HG03457 (cell line): ENCODE measurements around the gene ZNF608.

Experiments used
- ATAC-seq: cut with Tn5 transposase; IDR thresholded peaks from one replicate; pipeline ENCODE4 v1.9.1; 2021; ENCODE audit warnings: moderate number of reproducible peaks; ENCODE audit not compliant: unreplicated experiment

Gene ZNF608

GRCh38 chr5:124754206-124754927 is 7.9 kb upstream of the ZNF608 start:
- ATAC-seq, result no peak

- no peak for ATAC-seq
Observed at GRCh38 chr5:124752854-124753720, 6.6 kb upstream of the ZNF608 start.

- ATAC-seq, result no peak
Observed at GRCh38 chr5:124751031-124751430, 4.6 kb upstream of the ZNF608 start.

DNA sequence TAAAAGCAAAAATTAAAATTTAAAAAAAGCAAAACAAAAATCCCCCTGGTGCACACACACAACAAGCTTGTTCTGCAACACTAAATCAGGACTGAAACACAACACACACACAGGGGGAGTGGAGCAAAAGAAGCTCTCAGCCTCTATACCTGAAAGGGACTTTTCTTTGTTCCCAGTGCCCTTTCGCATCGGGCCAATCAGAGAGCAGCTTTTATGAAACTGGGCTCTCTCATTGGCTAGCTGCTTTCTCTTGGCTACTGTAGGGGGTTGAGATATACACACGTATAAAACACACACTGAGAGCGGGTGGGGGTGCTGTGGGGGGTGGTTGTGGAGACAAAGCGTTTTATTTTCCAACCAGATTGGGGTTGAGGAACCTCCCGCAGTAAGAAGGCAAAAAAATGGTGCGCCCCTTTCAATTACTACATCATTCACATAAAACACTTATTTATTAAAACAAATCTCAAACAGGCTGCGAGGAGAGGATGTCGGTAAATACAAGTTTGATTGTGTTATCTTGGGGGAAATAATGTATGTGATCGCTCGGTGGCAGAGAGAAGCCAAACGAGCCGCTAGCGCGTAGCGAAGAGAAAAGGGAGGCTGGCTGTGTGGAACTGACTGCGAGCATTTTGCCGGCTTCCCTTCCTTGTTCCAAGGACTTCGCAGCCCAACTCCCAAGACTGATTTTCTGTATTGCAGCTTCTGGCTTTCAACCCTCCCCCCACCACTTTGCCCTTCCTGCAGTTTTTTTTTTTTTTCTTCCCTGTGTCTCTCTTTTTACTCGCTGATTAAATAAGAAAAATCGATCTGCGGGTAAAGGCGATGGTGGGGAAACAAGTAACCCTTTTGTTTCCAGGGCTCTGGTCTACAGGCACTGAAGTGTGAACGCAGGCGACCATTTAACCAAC is 2.5 kb upstream of the ZNF608 start:
- ATAC-seq, result peak; percentile 85

GRCh38 chr5:124747791-124748686 is 1.6 kb upstream of the ZNF608 start:
- ATAC-seq, result peak; percentile 38

DNA sequence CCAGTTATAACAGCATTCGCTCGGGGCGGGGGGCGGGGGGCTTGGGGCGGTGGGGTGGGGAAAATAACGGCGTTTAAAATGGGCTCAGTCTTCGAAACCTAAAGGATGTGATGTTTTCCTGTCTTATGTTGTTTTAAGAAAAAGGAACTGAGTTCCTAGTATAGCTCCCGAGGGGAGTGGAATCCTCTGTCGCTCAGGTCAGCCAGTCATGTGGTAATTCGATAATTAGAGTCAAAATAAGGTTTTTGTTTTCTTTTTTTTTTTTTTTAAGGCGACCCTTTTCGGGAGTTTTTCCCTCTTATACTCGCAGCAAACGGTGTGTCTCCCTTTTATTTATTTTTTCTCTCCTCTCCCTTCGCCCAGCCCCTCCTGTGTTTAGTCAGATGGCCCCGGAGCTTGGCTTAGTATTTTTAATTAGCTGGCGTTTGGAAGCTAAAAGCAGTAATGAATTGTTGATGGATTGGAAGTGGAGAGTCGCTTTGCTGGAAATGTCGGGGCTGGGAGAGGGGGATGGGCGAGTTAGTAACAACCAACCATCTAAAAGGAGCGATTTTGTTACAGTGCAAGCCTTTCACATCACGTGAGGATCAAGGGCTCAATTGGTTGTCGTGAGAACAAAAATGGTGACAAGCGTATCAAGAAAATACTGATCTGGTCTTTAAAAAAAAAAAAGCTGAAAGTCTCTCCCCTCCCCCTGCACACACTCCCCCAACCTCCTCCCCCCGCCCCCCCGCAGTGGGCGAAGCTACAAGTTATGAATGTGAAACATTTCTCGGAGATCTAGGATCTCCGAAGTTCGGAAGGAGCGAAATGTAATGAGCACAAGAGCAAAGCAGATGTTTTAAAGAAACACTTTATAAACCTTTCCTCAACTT is 714 bp upstream of the ZNF608 start:
- no peak for ATAC-seq

DNA sequence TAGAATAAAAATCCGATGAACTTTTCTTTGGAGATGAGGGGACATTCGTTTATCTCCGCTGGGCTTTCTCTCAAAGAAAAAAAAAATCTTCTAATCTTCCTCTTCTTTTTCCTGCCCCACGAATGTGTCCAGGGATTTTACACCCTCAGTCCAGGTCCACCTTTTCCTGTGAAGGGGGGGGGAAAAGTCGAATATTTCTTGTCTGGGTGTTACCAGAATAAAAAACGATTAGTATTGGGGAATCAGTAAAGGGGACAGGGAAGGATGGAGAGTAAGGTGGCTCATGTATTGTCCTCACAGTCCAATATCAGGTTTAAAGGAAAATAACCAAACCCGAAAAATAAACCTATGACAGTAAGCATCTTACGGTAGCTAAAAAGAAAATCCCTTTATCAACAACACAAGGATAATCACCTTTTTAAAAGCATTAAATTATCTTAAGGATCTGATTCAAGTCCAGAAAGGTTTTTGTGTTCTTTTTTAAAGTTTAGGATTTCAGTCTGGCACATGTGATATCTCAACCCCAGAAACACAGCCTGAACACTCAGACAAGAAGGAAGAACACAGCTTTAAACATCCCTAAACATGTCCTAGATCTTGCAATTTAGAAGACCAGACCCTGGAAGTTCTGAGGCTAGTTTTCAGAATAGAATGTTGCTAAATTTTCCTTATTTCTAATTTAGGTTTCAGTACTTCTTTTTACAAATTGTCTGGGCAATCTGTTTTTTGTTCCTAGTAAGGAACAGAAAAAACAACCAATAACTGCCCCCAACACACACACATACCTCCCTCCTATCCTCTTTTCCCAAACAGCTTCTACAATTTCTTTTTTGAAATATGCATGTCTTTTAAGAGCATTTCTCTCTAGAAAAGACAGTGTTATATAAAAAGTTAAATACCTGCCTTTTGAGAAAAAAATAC is 1.2 kb downstream of the ZNF608 start:
- no peak for ATAC-seq

GRCh38 chr5:124744170-124744971 is 2.1 kb downstream of the ZNF608 start:
- ATAC-seq, result no peak

DNA sequence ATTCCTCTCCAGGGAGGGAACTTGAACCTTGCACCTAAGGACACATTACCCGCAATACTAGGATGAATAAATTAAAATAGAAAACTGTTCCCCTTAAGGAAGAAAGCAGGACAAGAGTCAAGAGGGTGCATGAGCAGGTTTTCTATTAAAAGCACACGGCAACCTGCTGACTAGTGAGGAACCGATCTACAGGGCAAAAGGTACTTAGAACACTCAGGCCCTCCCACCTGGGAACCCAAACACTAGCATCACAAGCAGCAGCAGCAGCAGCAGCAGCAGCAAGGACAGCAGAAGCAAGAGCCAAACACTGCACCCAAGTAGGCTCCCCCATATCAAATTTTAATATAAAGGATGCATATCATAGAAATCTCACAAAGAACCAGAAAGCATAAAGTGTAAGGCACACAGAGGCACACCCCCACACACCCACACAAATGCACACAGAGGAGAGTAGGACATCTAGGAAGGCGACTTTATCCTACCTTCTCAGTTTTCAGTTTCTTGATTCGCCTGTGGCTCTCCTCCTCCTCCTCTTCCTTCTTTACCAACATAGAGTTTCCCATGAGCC is 2.8 kb downstream of the ZNF608 start:
- no peak for ATAC-seq

- no peak for ATAC-seq
Observed at GRCh38 chr5:124742983-124743601, 3.3 kb downstream of the ZNF608 start.

GRCh38 chr5:124742521-124742920 is 3.9 kb downstream of the ZNF608 start:
- ATAC-seq, result no peak

DNA sequence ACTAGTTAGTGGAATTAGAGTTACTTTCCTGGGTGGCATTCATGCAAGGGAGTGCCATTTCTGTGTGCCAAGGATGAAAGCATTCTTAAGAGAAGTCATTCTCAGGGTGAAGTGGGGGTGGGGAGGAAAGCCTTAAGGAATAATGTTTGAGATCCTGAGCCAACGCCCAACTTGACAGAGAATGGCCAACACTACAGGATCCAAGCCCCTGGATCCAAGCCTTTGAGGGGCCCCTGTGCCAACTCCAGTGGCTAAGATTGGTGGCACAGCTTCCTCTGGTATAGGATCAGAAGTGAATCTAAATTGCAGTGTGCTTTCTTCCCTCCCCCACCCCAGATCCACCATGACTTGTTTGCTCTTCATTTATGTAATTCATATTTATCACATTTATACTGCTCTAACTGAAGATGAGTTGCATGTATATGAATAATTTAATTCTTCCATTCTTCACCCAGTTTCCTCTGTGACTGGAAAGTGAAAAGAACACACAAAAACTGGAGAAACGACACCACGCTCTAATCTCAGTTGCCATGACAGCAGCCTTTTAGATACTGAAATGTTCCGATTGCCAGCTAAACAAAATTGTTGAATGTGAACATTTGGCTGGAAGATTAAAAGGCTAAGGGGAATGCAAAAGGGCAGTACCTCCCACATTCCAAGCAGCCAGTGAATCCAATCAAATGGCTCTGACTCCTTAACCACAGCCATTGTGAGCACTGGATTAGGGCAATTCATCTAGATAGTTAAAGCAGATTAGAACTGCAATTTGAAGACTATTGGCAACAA is 4.5 kb downstream of the ZNF608 start:
- ATAC-seq, result no peak

DNA sequence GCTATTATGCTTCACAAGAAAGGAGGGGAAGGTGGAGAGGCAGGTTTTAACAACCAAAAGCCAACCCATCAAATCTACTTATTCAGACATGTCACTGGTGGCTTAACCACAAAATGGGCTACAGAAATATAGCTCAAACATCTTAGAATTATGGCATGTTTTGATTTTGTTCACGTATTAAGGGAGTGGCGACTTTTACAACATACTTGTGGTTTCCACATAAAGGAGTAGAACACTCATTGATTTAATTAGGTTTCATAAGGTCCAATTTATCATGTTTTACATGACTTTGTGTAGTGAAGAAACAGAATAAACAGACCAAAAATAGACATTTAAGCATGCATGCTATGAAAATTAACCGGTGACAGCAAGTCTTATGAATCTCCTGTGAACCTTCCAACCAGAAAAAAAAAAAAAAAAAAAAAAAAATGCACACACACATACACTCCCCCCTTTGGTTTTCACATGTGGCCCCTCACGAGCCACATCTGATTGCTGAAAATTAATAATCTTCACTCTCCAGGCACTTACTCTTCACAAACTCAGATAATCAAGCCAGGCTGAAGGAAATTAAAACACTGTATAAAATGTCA is 5.4 kb downstream of the ZNF608 start:
- no peak for ATAC-seq

GRCh38 chr5:124740071-124740470 is 6.4 kb downstream of the ZNF608 start:
- no peak for ATAC-seq

DNA sequence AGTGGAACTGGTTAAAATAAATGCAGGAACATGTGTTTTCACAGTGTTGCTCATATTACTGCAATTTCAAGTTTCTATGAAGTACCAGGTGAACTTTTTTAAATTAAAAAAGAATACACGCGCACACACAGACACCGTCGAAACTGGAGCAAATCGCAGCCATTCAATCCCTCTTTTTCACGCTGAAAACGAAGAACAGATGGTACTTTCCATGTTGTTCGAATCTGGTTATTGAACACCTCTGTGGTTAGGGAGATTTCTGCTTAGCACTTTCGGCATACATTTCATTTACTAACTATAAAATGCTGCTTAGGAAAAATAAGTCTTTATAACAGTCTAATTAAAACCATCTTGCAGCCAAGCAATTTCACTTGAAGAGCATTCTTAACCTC is 6.8 kb downstream of the ZNF608 start:
- no peak for ATAC-seq
